BLaER1 (cell line): ENCODE data around the gene STPG2.

ENCODE experiments used
- H3K27ac ChIP-seq: shearing (Covaris generic); formaldehyde crosslinking; 2 replicates; pipeline ENCODE4 v1.8.1; 2022
- H3K27me3 ChIP-seq: shearing (Covaris generic); formaldehyde crosslinking; 2 replicates; pipeline ENCODE4 v1.8.1; 2022
- H3K36me3 ChIP-seq: shearing (Covaris generic); formaldehyde crosslinking; 2 replicates; pipeline ENCODE4 v1.8.1; 2022
- H3K4me1 ChIP-seq: shearing (Covaris generic); formaldehyde crosslinking; 2 replicates; pipeline ENCODE4 v1.8.1; 2022
- H3K4me2 ChIP-seq: shearing (Covaris generic); formaldehyde crosslinking; 2 replicates; pipeline ENCODE4 v1.8.1; 2022
- H3K4me3 ChIP-seq: shearing (Covaris generic); formaldehyde crosslinking; 2 replicates; pipeline ENCODE4 v1.8.1; 2022
- H3K9ac ChIP-seq: shearing (Covaris generic); formaldehyde crosslinking; 2 replicates; pipeline ENCODE4 v1.8.1; 2022
- H3K9me3 ChIP-seq: shearing (Covaris generic); formaldehyde crosslinking; 2 replicates; pipeline ENCODE4 v1.8.1; 2022
- H4K20me1 ChIP-seq: shearing (Covaris generic); formaldehyde crosslinking; 2 replicates; pipeline ENCODE4 v1.8.1; 2022
- Cebpa-rat ChIP-seq: shearing (Covaris generic); IDR thresholded peaks from 2 replicates; pipeline ENCODE4 v1.8.1; 2022

Gene STPG2

DNA sequence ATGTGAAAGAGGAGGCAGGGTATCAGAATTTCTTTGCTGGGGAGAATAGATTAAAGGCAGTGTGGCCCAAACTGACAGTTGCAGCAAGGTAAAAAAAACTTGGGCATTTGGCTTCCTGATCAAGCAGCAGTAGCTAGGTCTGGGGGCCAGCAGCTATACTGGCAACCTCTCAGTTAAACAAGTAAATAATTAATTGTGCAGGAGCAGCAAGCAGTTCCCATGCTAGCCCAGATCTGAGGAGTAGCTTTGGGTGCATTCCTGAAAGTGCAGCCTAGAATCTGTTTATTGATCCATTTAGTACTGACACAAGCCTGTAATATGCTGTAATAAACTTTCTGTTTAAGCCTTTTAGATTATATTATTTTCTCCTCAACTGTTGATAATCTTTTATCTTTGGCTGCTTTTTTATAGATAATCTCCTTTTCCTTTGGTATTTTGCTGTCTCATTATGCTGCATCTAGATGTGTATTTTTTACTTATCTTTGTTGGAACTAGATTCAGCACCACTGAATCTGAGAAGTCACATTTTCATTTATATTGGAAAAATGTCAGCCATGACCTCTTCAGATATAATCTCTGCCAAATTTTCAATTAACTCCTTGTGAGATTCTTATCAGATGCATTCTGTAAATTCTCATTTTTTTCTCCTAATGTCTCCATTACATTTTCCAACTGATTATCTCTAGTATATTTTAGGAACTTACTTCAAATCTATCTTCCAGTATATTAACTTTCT lies 276.3 kb downstream of the STPG2 start:
- no peak overlapping the region for H3K9ac ChIP-seq
- no peaks in the 10 kb centered on the region for H3K9me3 ChIP-seq
- TF ChIP-seq Cebpa-rat, result no peak
- H3K4me3 ChIP-seq, result no peak overlapping the region
- H3K4me2 ChIP-seq, result no peak overlapping the region
- no peaks in the 10 kb centered on the region for H3K27me3 ChIP-seq
- H3K27ac ChIP-seq, result no peak overlapping the region
- H3K4me1 ChIP-seq, result no peaks in the 10 kb centered on the region
- H4K20me1 ChIP-seq, result no peaks in the 10 kb centered on the region
- H3K36me3 ChIP-seq, result no peaks in the 10 kb centered on the region

DNA sequence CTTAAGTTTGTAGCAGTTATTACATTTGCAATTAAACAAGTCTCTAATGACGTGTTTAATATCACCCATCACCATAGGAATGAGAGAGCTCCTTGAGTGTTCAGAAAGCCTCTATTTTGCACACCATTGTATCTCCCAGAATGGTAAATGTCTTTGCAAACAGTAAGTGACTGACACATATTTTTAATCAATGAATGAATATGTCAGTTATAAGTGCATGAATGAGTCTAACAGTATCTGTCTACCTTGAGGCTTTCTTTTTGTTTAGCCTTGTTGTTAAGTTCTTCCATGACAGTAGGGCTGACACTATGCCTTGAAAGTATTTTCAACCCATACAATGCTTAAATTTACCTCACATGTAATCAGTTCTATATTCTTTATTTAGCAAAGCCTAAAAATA lies 292.2 kb downstream of the STPG2 start:
- Histone ChIP-seq H3K9me3 (no peaks in the 10 kb centered on the region), H3K4me2 (no peak overlapping the region), H3K4me1 (no peaks in the 10 kb centered on the region), H3K36me3 (no peaks in the 10 kb centered on the region), H3K4me3 (no peak overlapping the region), H3K27ac (no peak overlapping the region), H3K27me3 (no peaks in the 10 kb centered on the region), H4K20me1 (no peaks in the 10 kb centered on the region), H3K9ac (no peak overlapping the region)
- TF ChIP-seq Cebpa-rat, result no peak

DNA sequence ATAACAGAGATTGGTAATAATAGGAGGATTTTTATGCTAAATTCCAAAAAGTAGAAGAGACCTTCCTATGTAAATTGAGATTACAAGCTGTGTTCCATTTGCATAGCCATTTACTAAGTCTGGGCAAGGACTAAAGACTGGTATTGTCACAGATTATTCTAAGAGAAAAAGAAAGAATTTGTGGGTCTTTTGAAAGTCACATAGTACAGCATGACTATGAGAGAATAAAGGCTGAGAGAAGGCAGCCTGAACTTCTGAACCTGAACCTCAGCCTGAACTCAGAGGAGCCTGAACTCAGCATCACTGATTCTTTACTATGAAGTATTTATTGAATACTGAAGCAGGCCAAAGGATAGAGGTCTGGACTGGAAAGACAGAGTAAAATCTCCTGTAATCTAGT lies 297.5 kb downstream of the STPG2 start:
- Histone ChIP-seq H3K27ac (no peak overlapping the region), H3K4me1 (no peaks in the 10 kb centered on the region), H3K9me3 (no peaks in the 10 kb centered on the region), H3K9ac (no peak overlapping the region), H3K4me3 (no peak overlapping the region), H3K4me2 (no peak overlapping the region), H3K36me3 (no peaks in the 10 kb centered on the region), H3K27me3 (no peaks in the 10 kb centered on the region), H4K20me1 (no peaks in the 10 kb centered on the region)
- no peak for TF ChIP-seq Cebpa-rat

GRCh38 chr4:97841512-97841911 lies 301.8 kb downstream of the STPG2 start:
- Histone ChIP-seq H3K4me3 (no peak overlapping the region), H3K27ac (no peak overlapping the region), H3K4me1 (no peaks in the 10 kb centered on the region), H3K9ac (no peak overlapping the region), H3K27me3 (no peaks in the 10 kb centered on the region), H3K4me2 (no peak overlapping the region), H4K20me1 (no peaks in the 10 kb centered on the region), H3K36me3 (no peaks in the 10 kb centered on the region), H3K9me3 (no peaks in the 10 kb centered on the region)
- TF ChIP-seq Cebpa-rat, result no peak

DNA sequence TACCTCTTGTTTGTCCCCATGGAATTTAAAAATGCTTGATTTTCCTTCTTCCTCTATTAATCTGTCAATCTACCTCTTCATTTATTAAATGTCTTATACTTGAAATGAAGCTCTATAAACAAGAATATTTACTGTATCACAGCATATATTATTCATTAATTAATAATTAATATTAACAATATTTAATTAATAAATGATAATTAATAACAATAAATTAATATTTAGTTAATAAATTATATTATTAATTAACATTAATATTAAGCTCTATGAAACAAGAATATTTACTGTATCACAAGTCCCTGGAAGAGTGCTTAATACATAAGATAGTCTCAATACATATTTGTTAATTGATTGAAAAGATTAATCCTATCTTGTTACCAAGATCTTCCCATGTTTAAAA lies 306.6 kb downstream of the STPG2 start:
- H3K36me3 ChIP-seq, result no peaks in the 10 kb centered on the region
- H3K27ac ChIP-seq, result no peak overlapping the region
- H3K9me3 ChIP-seq, result no peaks in the 10 kb centered on the region
- no peaks in the 10 kb centered on the region for H3K4me1 ChIP-seq
- no peak for TF ChIP-seq Cebpa-rat
- H3K4me3 ChIP-seq, result no peak overlapping the region
- no peaks in the 10 kb centered on the region for H3K27me3 ChIP-seq
- H3K4me2 ChIP-seq, result no peak overlapping the region
- no peaks in the 10 kb centered on the region for H4K20me1 ChIP-seq
- H3K9ac ChIP-seq, result no peak overlapping the region

DNA sequence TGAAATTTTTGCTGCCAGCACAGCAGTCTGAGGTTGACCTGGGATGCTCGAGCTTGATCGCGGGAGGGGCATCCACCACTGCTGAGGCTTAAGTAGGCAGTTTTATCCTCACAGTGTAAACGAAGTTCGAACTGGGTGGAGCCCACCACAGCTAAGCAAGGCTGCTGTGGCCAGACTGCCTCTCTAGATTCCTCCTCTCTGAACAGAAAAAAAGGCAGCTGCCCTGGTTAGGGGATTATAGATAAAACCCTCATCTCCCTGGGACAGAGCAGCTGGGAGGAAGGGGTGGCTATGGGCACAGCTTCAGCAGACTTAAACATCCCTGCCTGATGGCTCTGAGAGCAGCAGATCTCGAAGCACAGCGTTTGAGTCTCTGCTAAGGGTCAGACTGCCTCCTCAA lies 314.6 kb downstream of the STPG2 start:
- H3K9me3 ChIP-seq, result 0 out of 2 replicates have a peak, but pooled peaks cover 6% of the 10 kb centered on the region
- H3K27me3 ChIP-seq, result no peaks in the 10 kb centered on the region
- no peaks in the 10 kb centered on the region for H4K20me1 ChIP-seq
- H3K4me2 ChIP-seq, result no peak overlapping the region
- no peaks in the 10 kb centered on the region for H3K4me1 ChIP-seq
- H3K27ac ChIP-seq, result no peak overlapping the region
- no peak for TF ChIP-seq Cebpa-rat
- no peaks in the 10 kb centered on the region for H3K36me3 ChIP-seq
- no peak overlapping the region for H3K4me3 ChIP-seq
- no peak overlapping the region for H3K9ac ChIP-seq

- no peaks in the 10 kb centered on the region for H3K27me3 ChIP-seq
- H3K4me3 ChIP-seq, result no peak overlapping the region
- H4K20me1 ChIP-seq, result no peaks in the 10 kb centered on the region
- H3K9ac ChIP-seq, result no peak overlapping the region
- H3K27ac ChIP-seq, result no peak overlapping the region
- no peak overlapping the region for H3K4me2 ChIP-seq
- H3K9me3 ChIP-seq, result peaks cover 14% of the 10 kb centered on the region
- no peak for TF ChIP-seq Cebpa-rat
- H3K4me1 ChIP-seq, result no peaks in the 10 kb centered on the region
- H3K36me3 ChIP-seq, result no peaks in the 10 kb centered on the region
These were observed 324.0 kb downstream of the STPG2 start for GRCh38 chr4:97819294-97819693.

DNA sequence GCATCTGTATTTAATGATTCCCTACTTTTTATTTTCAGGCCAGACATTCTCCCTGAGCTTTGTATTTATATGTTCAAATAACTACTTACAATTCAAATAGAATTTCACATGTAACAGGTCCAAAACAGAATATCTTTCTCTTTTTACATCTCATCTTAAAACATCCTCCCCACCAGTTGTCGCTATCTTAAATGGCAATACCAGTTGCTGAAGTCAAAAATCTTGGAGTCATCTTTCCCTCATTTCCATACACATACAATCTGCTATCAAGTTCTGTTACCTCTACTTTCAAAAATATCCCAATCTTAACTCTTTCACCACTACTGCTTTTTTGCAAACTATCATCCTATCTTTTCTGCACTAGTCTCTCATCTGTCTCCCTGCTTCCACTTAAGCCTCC lies 330.5 kb downstream of the STPG2 start:
- TF ChIP-seq Cebpa-rat, result no peak
- Histone ChIP-seq H3K4me1 (no peaks in the 10 kb centered on the region), H3K4me3 (no peak overlapping the region)

DNA sequence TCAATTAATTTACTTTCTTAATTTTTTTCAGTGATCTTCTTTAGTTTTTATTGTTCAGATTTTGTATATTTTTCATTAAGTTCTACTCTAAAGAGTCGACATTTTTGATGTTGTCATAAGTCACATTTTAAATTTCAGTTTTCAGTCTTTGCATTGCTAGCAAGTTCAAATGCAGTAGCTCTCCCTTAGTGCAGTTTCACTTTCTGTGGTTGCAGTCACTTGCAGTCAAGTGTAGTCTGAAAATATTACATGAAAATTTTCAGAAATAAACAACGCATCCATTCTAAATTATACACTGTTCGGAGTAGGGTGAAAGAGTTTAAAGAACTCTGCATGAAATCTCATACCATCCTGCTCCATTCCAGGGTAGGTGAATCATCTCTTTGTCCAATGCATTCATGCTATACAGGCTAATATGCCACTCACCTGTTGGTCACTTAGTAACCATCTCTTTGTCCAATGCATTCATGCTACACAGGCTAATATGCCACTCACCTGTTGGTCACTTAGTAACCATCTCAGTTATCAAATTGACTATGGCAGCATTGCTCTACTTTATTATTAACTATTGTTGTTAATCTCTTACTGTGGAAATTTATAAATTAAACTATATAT lies 356.9 kb downstream of the STPG2 start:
- Histone ChIP-seq H3K4me3 (no peak overlapping the region), H3K9ac (no peak overlapping the region), H3K36me3 (no peaks in the 10 kb centered on the region), H3K27ac (no peak overlapping the region), H3K4me1 (no peaks in the 10 kb centered on the region), H3K27me3 (no peaks in the 10 kb centered on the region), H3K4me2 (no peak overlapping the region), H4K20me1 (no peaks in the 10 kb centered on the region), H3K9me3 (no peaks in the 10 kb centered on the region)
- no peak for TF ChIP-seq Cebpa-rat

More for the DNA sequence above, 330.5 kb downstream of the STPG2 start:
- Histone ChIP-seq H4K20me1 (no peaks in the 10 kb centered on the region), H3K36me3 (no peaks in the 10 kb centered on the region), H3K9ac (no peak overlapping the region), H3K4me2 (no peak overlapping the region), H3K27me3 (no peaks in the 10 kb centered on the region), H3K9me3 (no peaks in the 10 kb centered on the region), H3K27ac (no peak overlapping the region)

DNA sequence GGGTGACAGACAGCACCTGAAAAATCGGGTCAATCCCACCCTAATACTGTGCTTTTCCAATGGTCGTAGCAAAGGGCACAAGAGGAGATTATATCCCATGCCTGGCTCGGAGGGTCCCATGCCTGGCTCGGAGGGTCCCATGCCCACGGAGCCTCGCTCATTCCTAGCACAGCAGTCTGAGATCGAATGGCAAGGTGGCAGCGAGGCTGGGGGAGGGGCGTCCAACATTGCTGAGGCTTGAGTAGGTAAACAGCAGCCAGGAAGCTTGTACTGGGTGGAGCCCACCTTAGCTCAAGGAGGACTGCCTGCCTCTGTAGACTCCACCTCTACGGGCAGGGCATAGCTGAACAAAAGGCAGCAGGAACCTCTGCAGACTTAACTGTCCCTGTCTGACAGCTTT lies 365.1 kb downstream of the STPG2 start:
- H3K4me1 ChIP-seq, result no peaks in the 10 kb centered on the region
- no peaks in the 10 kb centered on the region for H3K27me3 ChIP-seq
- no peak for TF ChIP-seq Cebpa-rat
- no peak overlapping the region for H3K27ac ChIP-seq
- no peak overlapping the region for H3K9ac ChIP-seq
- H3K4me2 ChIP-seq, result no peak overlapping the region
- H3K4me3 ChIP-seq, result no peak overlapping the region
- no peaks in the 10 kb centered on the region for H3K9me3 ChIP-seq
- H4K20me1 ChIP-seq, result no peaks in the 10 kb centered on the region
- no peaks in the 10 kb centered on the region for H3K36me3 ChIP-seq
